ENCODE results near the gene PKN1. TPM values are rescaled to one million over a fixed set of nuclear protein-coding genes. Genes with fewer than 3 reads are reported as not detected.
A peak's percentile ranks its signal among the peaks of the same experiment; 100 is the strongest.

Gene PKN1
- total and polyA plus RNA-seq, 2 of the 13 experiments (the other 11 are each of a cell fraction or from before 2014, with no cell fraction given): 45.7 to 54.5 TPM

DNA sequence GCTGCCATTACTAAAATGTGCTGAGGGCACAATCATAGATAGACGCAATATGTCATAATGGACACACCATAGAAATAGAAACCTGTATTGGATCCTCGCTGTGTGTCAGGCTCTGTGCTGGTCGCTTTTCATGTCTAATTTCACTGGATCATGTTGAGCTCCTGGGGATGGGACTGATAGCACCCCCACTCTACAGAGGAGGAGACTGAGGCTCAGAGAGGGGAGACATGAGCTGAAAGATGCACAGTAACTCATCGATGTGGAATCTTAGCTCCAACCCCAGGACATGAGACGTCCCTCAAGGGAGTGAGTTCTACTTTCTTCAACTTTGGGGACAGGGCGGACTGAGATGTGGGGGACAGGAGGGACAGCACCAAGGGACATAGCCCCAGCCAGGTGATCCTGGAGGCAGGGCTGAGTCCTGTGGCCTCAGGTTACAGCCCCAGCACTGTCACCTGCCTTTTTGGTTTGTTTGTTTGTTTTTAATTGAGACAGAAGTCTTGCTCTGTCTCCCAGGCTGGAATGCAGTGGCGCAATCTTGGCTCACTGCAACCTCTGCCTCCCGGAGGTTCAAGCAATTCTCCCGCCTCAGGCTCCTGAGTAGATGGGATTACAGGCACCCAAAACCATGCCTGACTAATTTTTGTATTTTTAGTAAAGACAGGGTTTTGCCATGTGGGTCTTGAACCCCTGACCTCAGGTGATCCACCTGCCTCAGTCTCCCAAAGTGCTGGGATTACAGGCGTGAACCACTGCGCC, 69.4 kb downstream of the PKN1 start (continued):
- TF ChIP-seq, protein P1, sequence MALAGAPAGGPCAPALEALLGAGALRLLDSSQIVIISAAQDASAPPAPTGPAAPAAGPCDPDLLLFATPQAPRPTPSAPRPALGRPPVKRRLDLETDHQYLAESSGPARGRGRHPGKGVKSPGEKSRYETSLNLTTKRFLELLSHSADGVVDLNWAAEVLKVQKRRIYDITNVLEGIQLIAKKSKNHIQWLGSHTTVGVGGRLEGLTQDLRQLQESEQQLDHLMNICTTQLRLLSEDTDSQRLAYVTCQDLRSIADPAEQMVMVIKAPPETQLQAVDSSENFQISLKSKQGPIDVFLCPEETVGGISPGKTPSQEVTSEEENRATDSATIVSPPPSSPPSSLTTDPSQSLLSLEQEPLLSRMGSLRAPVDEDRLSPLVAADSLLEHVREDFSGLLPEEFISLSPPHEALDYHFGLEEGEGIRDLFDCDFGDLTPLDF (CRISPR knock-in tag; IDR thresholded peaks at IDR 0.05): no peak
- TF ChIP-seq ZNF431 (CRISPR knock-in tag; IDR thresholded peaks at IDR 0.05; ENCODE audit: borderline replicate concordance, low read depth) (no peak), ZNF883 (CRISPR knock-in tag; IDR thresholded peaks at IDR 0.05; ENCODE audit: not compliant biosample characterization) (no peak), NFIB (CRISPR knock-in tag; IDR thresholded peaks at IDR 0.05; ENCODE audit: borderline replicate concordance) (no peak), ZFP36 (IDR thresholded peaks at IDR 0.05; ENCODE audit: borderline replicate concordance, low read depth, low read length, partially characterized antibody) (no peak), ZNF296 (CRISPR knock-in tag; conservative IDR thresholded peaks at IDR 0.05) (no peak), HDAC1 (CRISPR knock-in tag; IDR thresholded peaks at IDR 0.05) (0 out of 2 replicates have a peak, but pooled peaks have one; percentile 42)
- TF ChIP-seq, protein P2, sequence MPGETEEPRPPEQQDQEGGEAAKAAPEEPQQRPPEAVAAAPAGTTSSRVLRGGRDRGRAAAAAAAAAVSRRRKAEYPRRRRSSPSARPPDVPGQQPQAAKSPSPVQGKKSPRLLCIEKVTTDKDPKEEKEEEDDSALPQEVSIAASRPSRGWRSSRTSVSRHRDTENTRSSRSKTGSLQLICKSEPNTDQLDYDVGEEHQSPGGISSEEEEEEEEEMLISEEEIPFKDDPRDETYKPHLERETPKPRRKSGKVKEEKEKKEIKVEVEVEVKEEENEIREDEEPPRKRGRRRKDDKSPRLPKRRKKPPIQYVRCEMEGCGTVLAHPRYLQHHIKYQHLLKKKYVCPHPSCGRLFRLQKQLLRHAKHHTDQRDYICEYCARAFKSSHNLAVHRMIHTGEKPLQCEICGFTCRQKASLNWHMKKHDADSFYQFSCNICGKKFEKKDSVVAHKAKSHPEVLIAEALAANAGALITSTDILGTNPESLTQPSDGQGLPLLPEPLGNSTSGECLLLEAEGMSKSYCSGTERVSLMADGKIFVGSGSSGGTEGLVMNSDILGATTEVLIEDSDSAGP (CRISPR knock-in tag; IDR thresholded peaks at IDR 0.05; ENCODE audit: borderline replicate concordance): 0 out of 2 replicates have a peak, but pooled peaks have one; percentile 24
- TF ChIP-seq, protein P3, sequence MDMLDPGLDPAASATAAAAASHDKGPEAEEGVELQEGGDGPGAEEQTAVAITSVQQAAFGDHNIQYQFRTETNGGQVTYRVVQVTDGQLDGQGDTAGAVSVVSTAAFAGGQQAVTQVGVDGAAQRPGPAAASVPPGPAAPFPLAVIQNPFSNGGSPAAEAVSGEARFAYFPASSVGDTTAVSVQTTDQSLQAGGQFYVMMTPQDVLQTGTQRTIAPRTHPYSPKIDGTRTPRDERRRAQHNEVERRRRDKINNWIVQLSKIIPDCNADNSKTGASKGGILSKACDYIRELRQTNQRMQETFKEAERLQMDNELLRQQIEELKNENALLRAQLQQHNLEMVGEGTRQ (IDR thresholded peaks at IDR 0.05; ENCODE audit: low read depth, low read length): no peak
- TF ChIP-seq, protein P3 (CRISPR knock-in tag; IDR thresholded peaks at IDR 0.05; ENCODE audit: borderline replicate concordance): no peak
- TF ChIP-seq, protein P4, sequence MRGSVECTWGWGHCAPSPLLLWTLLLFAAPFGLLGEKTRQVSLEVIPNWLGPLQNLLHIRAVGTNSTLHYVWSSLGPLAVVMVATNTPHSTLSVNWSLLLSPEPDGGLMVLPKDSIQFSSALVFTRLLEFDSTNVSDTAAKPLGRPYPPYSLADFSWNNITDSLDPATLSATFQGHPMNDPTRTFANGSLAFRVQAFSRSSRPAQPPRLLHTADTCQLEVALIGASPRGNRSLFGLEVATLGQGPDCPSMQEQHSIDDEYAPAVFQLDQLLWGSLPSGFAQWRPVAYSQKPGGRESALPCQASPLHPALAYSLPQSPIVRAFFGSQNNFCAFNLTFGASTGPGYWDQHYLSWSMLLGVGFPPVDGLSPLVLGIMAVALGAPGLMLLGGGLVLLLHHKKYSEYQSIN (CRISPR knock-in tag; IDR thresholded peaks at IDR 0.05; ENCODE audit: borderline replicate concordance): no peak
- TF ChIP-seq, protein P5, sequence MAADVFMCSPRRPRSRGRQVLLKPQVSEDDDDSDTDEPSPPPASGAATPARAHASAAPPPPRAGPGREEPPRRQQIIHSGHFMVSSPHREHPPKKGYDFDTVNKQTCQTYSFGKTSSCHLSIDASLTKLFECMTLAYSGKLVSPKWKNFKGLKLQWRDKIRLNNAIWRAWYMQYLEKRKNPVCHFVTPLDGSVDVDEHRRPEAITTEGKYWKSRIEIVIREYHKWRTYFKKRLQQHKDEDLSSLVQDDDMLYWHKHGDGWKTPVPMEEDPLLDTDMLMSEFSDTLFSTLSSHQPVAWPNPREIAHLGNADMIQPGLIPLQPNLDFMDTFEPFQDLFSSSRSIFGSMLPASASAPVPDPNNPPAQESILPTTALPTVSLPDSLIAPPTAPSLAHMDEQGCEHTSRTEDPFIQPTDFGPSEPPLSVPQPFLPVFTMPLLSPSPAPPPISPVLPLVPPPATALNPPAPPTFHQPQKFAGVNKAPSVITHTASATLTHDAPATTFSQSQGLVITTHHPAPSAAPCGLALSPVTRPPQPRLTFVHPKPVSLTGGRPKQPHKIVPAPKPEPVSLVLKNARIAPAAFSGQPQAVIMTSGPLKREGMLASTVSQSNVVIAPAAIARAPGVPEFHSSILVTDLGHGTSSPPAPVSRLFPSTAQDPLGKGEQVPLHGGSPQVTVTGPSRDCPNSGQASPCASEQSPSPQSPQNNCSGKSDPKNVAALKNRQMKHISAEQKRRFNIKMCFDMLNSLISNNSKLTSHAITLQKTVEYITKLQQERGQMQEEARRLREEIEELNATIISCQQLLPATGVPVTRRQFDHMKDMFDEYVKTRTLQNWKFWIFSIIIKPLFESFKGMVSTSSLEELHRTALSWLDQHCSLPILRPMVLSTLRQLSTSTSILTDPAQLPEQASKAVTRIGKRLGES (CRISPR knock-in tag; IDR thresholded peaks at IDR 0.05; ENCODE audit: borderline replicate concordance): no peak
- TF ChIP-seq, protein P6, sequence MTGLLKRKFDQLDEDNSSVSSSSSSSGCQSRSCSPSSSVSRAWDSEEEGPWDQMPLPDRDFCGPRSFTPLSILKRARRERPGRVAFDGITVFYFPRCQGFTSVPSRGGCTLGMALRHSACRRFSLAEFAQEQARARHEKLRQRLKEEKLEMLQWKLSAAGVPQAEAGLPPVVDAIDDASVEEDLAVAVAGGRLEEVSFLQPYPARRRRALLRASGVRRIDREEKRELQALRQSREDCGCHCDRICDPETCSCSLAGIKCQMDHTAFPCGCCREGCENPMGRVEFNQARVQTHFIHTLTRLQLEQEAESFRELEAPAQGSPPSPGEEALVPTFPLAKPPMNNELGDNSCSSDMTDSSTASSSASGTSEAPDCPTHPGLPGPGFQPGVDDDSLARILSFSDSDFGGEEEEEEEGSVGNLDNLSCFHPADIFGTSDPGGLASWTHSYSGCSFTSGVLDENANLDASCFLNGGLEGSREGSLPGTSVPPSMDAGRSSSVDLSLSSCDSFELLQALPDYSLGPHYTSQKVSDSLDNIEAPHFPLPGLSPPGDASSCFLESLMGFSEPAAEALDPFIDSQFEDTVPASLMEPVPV (CRISPR knock-in tag; IDR thresholded peaks at IDR 0.05): no peak
- TF ChIP-seq, protein P7, sequence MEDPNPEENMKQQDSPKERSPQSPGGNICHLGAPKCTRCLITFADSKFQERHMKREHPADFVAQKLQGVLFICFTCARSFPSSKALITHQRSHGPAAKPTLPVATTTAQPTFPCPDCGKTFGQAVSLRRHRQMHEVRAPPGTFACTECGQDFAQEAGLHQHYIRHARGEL (CRISPR knock-in tag; IDR thresholded peaks at IDR 0.05): no peak

Data from HepG2 (cell line).